Kidney epithelial cell (primary cell): Measurements from ENCODE around the gene SH3RF3. TPM values are rescaled to one million over a fixed set of nuclear protein-coding genes. Genes with fewer than 3 reads are reported as not detected.

Experiments used
- DNase-seq: peaks from one replicate; pipeline ENCODE4 v3.0.0-alpha.2; 2010; ENCODE audit warnings: low read depth
- H3K27me3 ChIP-seq: 2 replicates; pipeline ENCODE4 v1.6.0; 2011; ENCODE audit warnings: low read length; ENCODE audit not compliant: control insufficient read depth, insufficient read depth
- H3K36me3 ChIP-seq: 2 replicates; pipeline ENCODE4 v1.5.1; 2011; ENCODE audit warnings: low read length; ENCODE audit not compliant: control insufficient read depth, insufficient read depth
- H3K4me3 ChIP-seq: 2 replicates; pipeline ENCODE4 v1.5.1; 2011; ENCODE audit warnings: low read depth, mild to moderate bottlenecking, control low read depth, low read length
- total RNA-seq: library from RNA; depleted of rRNA; stranded (reverse); fragments of >200 nt; gene quantifications from 2 replicates; pipeline ENCODE4 v1.2.3, GENCODE V29; 2015
- TF ChIP-seq, protein P1 (sequence below): IDR thresholded peaks from 2 replicates; pipeline ENCODE4 v1.5.1; 2011; ENCODE audit warnings: mild to moderate bottlenecking, moderate library complexity, low read length, control low read depth, inconsistent platforms; ENCODE audit not compliant: insufficient read depth, poor library complexity, severe bottlenecking

Gene SH3RF3
- total RNA-seq, 1 donor from 2014 or later = 9.6 TPM

DNA sequence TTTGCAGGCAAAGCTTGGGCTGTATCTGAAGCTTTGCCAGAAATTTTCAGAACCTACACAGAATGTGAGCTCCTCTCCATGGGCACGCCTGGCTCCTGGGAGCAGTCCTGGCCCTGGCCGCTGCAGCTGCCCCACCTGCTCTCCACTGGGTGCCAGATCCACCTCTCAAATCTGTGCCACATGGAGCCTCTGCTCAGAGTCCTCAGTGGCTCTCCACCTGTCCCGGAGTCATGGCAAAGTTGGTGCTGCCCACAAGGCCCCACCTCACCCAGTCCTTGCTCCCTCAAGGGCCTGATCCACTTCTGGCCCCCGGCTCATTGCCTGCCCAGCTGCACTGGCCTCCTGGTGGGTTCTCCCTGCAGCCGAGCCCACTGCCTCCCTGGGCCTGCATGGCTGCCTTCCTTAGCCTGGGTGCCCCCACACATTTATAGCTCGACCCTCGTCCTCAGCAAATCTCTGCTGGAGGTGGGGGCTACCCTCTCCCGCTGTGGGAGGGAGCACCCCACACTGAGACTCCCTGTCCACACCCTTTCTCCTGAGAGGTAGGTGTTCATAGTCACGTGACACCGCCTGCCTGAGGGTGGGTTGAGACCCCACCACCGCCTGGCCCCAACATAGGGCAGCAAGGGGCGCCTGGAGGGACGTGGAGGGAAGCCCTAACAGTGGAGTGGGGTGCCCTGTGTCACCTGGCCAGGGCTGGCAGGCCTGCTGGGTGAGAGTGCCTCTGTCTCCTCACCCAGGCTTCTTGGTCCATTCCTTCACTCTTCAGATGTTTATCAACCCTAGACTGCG is 224.1 kb downstream of the SH3RF3 start:
- Histone ChIP-seq H3K27me3 (no peaks in the 10 kb centered on the region), H3K4me3 (no peak overlapping the region), H3K36me3 (no peaks in the 10 kb centered on the region)
- no peak for DNase-seq
- TF ChIP-seq, protein P1, sequence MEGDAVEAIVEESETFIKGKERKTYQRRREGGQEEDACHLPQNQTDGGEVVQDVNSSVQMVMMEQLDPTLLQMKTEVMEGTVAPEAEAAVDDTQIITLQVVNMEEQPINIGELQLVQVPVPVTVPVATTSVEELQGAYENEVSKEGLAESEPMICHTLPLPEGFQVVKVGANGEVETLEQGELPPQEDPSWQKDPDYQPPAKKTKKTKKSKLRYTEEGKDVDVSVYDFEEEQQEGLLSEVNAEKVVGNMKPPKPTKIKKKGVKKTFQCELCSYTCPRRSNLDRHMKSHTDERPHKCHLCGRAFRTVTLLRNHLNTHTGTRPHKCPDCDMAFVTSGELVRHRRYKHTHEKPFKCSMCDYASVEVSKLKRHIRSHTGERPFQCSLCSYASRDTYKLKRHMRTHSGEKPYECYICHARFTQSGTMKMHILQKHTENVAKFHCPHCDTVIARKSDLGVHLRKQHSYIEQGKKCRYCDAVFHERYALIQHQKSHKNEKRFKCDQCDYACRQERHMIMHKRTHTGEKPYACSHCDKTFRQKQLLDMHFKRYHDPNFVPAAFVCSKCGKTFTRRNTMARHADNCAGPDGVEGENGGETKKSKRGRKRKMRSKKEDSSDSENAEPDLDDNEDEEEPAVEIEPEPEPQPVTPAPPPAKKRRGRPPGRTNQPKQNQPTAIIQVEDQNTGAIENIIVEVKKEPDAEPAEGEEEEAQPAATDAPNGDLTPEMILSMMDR = no peak

DNA sequence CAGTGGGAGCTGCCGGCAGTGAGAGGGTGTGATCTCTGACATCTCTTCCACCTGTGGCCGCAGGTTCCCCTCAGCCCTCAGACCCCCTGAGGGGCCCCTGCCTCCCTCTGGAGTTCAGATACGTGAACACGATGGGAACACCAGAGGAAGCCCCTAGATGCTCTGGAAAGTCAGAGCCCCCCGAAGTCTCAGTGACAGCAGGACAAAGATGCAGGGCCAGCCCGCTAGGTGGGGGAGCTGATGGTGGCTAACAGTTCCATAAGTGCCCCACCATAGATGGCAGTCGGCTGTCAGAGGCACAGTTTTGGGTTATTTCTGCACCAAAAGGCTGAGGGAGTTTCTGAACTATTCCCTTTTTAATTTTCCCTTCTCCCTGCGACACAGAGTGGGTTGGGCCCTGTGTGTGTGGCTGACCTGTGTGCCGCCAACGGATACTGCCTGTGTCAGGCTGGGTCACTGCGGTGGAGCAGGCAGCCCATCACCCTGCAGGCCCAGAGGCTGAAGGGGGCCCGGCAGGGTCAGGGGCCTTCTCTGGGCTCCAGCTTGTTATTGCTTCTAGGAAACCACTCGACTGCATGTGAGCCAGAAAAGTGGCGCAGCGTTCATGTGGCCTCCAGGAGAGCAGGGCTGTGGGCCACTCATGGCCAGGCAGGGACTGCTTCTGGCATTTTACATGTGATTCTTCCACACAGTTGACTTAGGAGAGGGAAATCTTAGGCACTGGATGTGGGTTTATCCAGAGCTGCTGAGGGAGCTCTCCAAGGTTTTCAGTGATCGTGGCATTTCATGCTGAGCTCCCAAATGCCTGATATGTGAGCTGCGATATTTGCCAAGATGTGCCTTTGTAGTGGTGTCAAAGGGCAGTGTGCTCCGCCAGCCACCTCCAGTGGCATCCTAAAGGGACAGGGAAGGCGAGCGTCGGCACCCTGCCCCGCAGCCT is 225.1 kb downstream of the SH3RF3 start:
- no peak overlapping the region for H3K4me3 ChIP-seq
- no peaks in the 10 kb centered on the region for H3K27me3 ChIP-seq
- no peak for DNase-seq
- TF ChIP-seq, protein P1 = no peak
- H3K36me3 ChIP-seq = no peaks in the 10 kb centered on the region

DNA sequence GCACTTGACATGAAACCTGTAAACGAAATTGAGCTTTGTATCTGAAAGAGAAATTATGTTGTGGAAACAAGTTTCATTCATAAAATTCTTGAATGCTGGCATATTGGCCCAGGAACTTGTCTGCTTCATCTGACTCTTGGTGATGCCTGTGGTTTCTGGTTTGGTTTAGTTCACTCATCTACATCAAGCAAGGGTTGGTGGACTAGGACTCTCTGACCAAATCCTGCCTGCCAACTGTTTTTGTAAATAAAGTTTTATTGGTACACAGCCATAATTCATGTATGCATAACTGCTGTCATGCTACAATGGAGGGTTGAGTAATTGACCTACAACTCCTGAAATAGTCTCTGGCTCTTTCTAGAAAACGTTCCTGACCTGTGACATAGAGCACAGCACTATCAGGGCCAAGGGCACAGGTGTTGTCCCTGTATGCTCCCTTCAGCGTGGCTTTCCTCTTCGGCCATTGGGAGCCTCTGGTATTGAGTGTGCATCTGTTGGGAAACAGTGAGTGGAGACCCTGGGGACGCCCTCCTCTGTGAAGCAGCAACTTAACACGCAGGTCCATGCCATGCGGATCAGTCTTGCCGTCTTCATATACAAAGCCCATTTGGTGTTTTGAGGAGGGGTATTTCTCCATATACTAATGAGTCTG is 226.3 kb downstream of the SH3RF3 start:
- TF ChIP-seq, protein P1 = no peak
- no peak overlapping the region for H3K4me3 ChIP-seq
- H3K36me3 ChIP-seq = no peaks in the 10 kb centered on the region
- H3K27me3 ChIP-seq = no peaks in the 10 kb centered on the region
- DNase-seq = no peak

GRCh38 chr2:109356324-109357035 is 227.5 kb downstream of the SH3RF3 start:
- TF ChIP-seq, protein P1 = no peak
- no peak for DNase-seq
- Histone ChIP-seq H3K36me3 (no peaks in the 10 kb centered on the region), H3K27me3 (no peaks in the 10 kb centered on the region), H3K4me3 (no peak overlapping the region)

DNA sequence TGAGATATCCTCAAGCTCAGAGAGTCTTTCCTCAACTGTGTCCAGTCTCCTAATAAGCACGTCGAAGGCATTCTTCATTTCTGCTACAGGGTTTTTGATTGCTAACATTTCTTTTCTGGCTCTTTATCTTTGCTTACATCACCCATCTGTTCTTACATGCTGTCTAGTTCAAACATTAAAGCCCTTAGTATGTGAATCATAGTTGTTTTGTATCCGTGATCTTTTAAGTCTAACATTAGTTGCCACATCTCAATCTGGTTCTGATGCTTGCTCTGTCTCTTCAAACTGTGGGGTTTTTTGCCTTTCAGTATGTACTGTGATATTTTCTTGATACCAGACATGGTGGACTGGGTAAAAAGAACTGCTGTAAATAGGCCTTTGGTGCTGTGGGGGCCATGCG is 235.2 kb downstream of the SH3RF3 start:
- H3K36me3 ChIP-seq = no peaks in the 10 kb centered on the region
- H3K27me3 ChIP-seq = no peaks in the 10 kb centered on the region
- DNase-seq = no peak
- TF ChIP-seq, protein P1 = no peak
- H3K4me3 ChIP-seq = no peak overlapping the region
